H1 (cell line): ENCODE measurements around the gene APP. TPM values are rescaled to one million over a fixed set of nuclear protein-coding genes. Genes with fewer than 3 reads are reported as not detected.

Experiments
- CTCF ChIA-PET: fragments of 300-600 bp; sonication (Branson Sonifier 250); formaldehyde crosslinking; loops from one replicate; lab custom pipeline; 2021; ENCODE audit not compliant: partially characterized antibody; lab: Charles Lee
- POLR2A ChIA-PET: fragments of 300-600 bp; sonication (Branson Sonifier 250); formaldehyde crosslinking; loops from one replicate; lab custom pipeline; 2021; ENCODE audit warnings: inconsistent platforms; ENCODE audit not compliant: partially characterized antibody; lab: Charles Lee
- DNase-seq, 2 experiments: peaks; one replicate each; pipeline versions ENCODE4 v3.0.0 to v3.0.0-alpha.2; 2010 to 2022; ENCODE audit warnings: low spot score in 2 of 2, low read depth in 1 of 2, mixed read lengths in 1 of 2
- FAIRE-seq: peaks from 2 replicates; lab custom pipeline; 2011; peaks lifted over from hg19 to GRCh38; lab: Jason Lieb, UNC
- H2AFZ ChIP-seq: 2 replicates; pipeline ENCODE4 v1.8.1; 2012; ENCODE audit warnings: low read length, inconsistent platforms
- H2AK5ac ChIP-seq: 2 replicates; pipeline ENCODE4 v1.6.1; 2013; ENCODE audit warnings: low read depth, low read length
- H2BK120ac ChIP-seq: replicated peaks from 2 replicates; pipeline ENCODE3; 2013; ENCODE audit warnings: low read depth, low read length, inconsistent platforms
- H2BK12ac ChIP-seq: 2 replicates; pipeline ENCODE4 v1.6.1; 2013; ENCODE audit warnings: low read depth, low read length
- H2BK15ac ChIP-seq: 2 replicates; pipeline ENCODE4 v1.6.1; 2013; ENCODE audit warnings: low read length
- H2BK20ac ChIP-seq: 2 replicates; pipeline ENCODE4 v1.6.1; 2013; ENCODE audit warnings: low read length
- H2BK5ac ChIP-seq: 2 replicates; pipeline ENCODE4 v1.6.1; 2013; ENCODE audit warnings: low read depth, low read length
- H3K14ac ChIP-seq: 2 replicates; pipeline ENCODE4 v1.6.1; 2013; ENCODE audit warnings: inconsistent platforms; ENCODE audit not compliant: insufficient read length
- H3K18ac ChIP-seq: 2 replicates; pipeline ENCODE4 v1.6.1; 2013; ENCODE audit warnings: low read length; ENCODE audit errors: extremely low read depth
- H3K23ac ChIP-seq: 2 replicates; pipeline ENCODE4 v1.6.1; 2013; ENCODE audit warnings: inconsistent platforms; ENCODE audit not compliant: insufficient read length
- H3K23me2 ChIP-seq: 2 replicates; pipeline ENCODE4 v1.6.1; 2013; ENCODE audit warnings: low read depth, low read length
- H3K27ac ChIP-seq: 2 replicates; pipeline ENCODE4 v1.6.1; 2011; ENCODE audit warnings: low read depth, low read length, inconsistent platforms
- H3K27me3 ChIP-seq, 4 experiments: replicated peaks in 1 of 4; 1 replicate in 1 of 4; 2 replicates in 3 of 4; pipeline versions ENCODE4 v1.6.1 to v1.8.1; 2011 to 2013; ENCODE audit warnings: low read length in 3 of 4, mild to moderate bottlenecking in 3 of 4, inconsistent platforms in 2 of 4, mixed read lengths in 2 of 4, moderate library complexity in 1 of 4; ENCODE audit not compliant: control insufficient read depth in 3 of 4, insufficient read depth in 3 of 4; ENCODE audit errors: extremely low read depth in 1 of 4
- H3K36me3 ChIP-seq, 4 experiments: 2 replicates each; pipeline versions ENCODE4 v1.6.1 to v1.8.1; 2011 to 2013; ENCODE audit warnings: mild to moderate bottlenecking in 4 of 4, low read length in 3 of 4, moderate library complexity in 2 of 4, control low read depth in 1 of 4, inconsistent platforms in 1 of 4; ENCODE audit not compliant: insufficient read depth in 4 of 4, control insufficient read depth in 2 of 4
- H3K4ac ChIP-seq: replicated peaks from 2 replicates; pipeline ENCODE3; 2013; ENCODE audit warnings: low read length, low read depth, mixed read lengths, inconsistent platforms; ENCODE audit not compliant: insufficient read length
- H3K4me1 ChIP-seq, 4 experiments: replicated peaks in 1 of 4; 1 replicate in 1 of 4; 2 replicates in 3 of 4; pipeline versions ENCODE4 v1.6.1 to v1.8.1; 2011 to 2013; ENCODE audit warnings: low read length in 3 of 4, inconsistent platforms in 2 of 4, mixed read lengths in 1 of 4; ENCODE audit not compliant: insufficient read depth in 4 of 4, control insufficient read depth in 3 of 4
- H3K4me2 ChIP-seq, 2 experiments: 2 replicates each; pipeline versions ENCODE4 v1.6.1 to v1.8.1; 2011 to 2013; ENCODE audit warnings: low read depth in 2 of 2, low read length in 2 of 2, control low read depth in 1 of 2, inconsistent platforms in 1 of 2, mild to moderate bottlenecking in 1 of 2; ENCODE audit not compliant: insufficient read depth in 1 of 2
- H3K4me3 ChIP-seq, 4 experiments: fragments of 200-600, 300-600 bp in 1 of 4; sonication (generic), shearing (Covaris generic), sonication (Bioruptor Twin) in 1 of 4; 2 replicates each; pipeline versions ENCODE4 v1.5.1 to v1.8.1; 2011 to 2016; ENCODE audit warnings: low read length in 4 of 4, low read depth in 3 of 4, control low read depth in 2 of 4, inconsistent platforms in 2 of 4, mild to moderate bottlenecking in 2 of 4, mixed read lengths in 1 of 4, moderate library complexity in 1 of 4; ENCODE audit not compliant: insufficient read depth in 2 of 4; ENCODE audit errors: extremely low read depth in 1 of 4
- H3K56ac ChIP-seq: replicated peaks from 2 replicates; pipeline ENCODE3; 2013; ENCODE audit warnings: low read depth, mild to moderate bottlenecking, mixed read lengths, low read length, inconsistent platforms; ENCODE audit not compliant: insufficient read length
- H3K79me1 ChIP-seq: 2 replicates; pipeline ENCODE4 v1.6.1; 2013; ENCODE audit warnings: low read depth, low read length, control low read depth
- H3K79me2 ChIP-seq, 2 experiments: 2 replicates each; pipeline versions ENCODE4 v1.6.1 to v1.8.1; 2012 to 2013; ENCODE audit warnings: low read length in 2 of 2, mild to moderate bottlenecking in 2 of 2, inconsistent platforms in 1 of 2; ENCODE audit not compliant: insufficient read depth in 2 of 2, control insufficient read depth in 1 of 2
- H3K9ac ChIP-seq, 4 experiments: replicated peaks in 1 of 4; 1 replicate in 1 of 4; 2 replicates in 3 of 4; pipeline versions ENCODE4 v1.6.1 to v1.8.1; 2011 to 2013; ENCODE audit warnings: low read depth in 3 of 4, low read length in 3 of 4, control low read depth in 2 of 4, mild to moderate bottlenecking in 2 of 4, moderate library complexity in 2 of 4, inconsistent platforms in 1 of 4; ENCODE audit errors: extremely low read depth in 1 of 4
- H3K9me3 ChIP-seq, 2 experiments: 2 replicates each; pipeline versions ENCODE4 v1.6.1 to v1.8.1; 2012 to 2013; ENCODE audit warnings: mild to moderate bottlenecking in 2 of 2, moderate library complexity in 2 of 2, control low read depth in 1 of 2, inconsistent platforms in 1 of 2, low read depth in 1 of 2, low read length in 1 of 2, mixed read lengths in 1 of 2; ENCODE audit not compliant: insufficient read depth in 2 of 2
- H4K20me1 ChIP-seq, 2 experiments: replicated peaks in 1 of 2; 2 replicates each; pipeline versions ENCODE3 to v1.8.1; 2011 to 2013; ENCODE audit warnings: inconsistent platforms in 2 of 2, low read length in 2 of 2, mild to moderate bottlenecking in 1 of 2; ENCODE audit not compliant: insufficient read depth in 2 of 2, control insufficient read depth in 1 of 2
- H4K5ac ChIP-seq: 2 replicates; pipeline ENCODE4 v1.6.1; 2013; ENCODE audit warnings: low read length, low read depth, mixed read lengths, inconsistent platforms; ENCODE audit not compliant: insufficient read length
- H4K8ac ChIP-seq: 2 replicates; pipeline ENCODE4 v1.8.0; 2013; ENCODE audit warnings: mild to moderate bottlenecking, moderate library complexity, low read length, inconsistent platforms; ENCODE audit not compliant: insufficient read depth; ENCODE audit errors: extremely low read depth
- H4K91ac ChIP-seq: replicated peaks from 2 replicates; pipeline ENCODE3; 2013; ENCODE audit warnings: low read length, mixed read lengths, inconsistent platforms; ENCODE audit not compliant: insufficient read length
- ASH2L ChIP-seq: fragments of 200-600, 300-600 bp; sonication (generic); IDR thresholded peaks from one replicate; pipeline ENCODE4 v1.7.1; 2017; ENCODE audit warnings: low read length
- CREB1 ChIP-seq: IDR thresholded peaks from 2 replicates; pipeline ENCODE4 v1.6.1; 2012; ENCODE audit warnings: inconsistent platforms
- EP300 ChIP-seq, 2 experiments: IDR thresholded peaks; 1 replicate in 1 of 2; 2 replicates in 1 of 2; pipeline ENCODE4 v1.6.1; 2011 to 2012; ENCODE audit warnings: low read depth in 2 of 2, low read length in 2 of 2, mild to moderate bottlenecking in 2 of 2, borderline replicate concordance in 1 of 2, inconsistent platforms in 1 of 2, moderate library complexity in 1 of 2
- JUND ChIP-seq: IDR thresholded peaks from 2 replicates; pipeline ENCODE4 v1.6.1; 2011; ENCODE audit warnings: mild to moderate bottlenecking, improper control_type of control experiment, low read length
- POLR2A ChIP-seq, 2 experiments: IDR thresholded peaks; 1 replicate in 1 of 2; 2 replicates in 1 of 2; pipeline ENCODE4 v1.6.1; 2011; ENCODE audit warnings: low read depth in 2 of 2, low read length in 2 of 2, mild to moderate bottlenecking in 2 of 2; ENCODE audit errors: control extremely low read depth in 1 of 2
- RAD21 ChIP-seq, 2 experiments: IDR thresholded peaks in 1 of 2; conservative IDR thresholded peaks in 1 of 2; 2 replicates each; pipeline ENCODE4 v1.6.1; 2011; ENCODE audit warnings: low read depth in 2 of 2, low read length in 2 of 2, improper control_type of control experiment in 1 of 2, inconsistent platforms in 1 of 2, mild to moderate bottlenecking in 1 of 2, moderate library complexity in 1 of 2
- RFX5 ChIP-seq: IDR thresholded peaks from 2 replicates; pipeline ENCODE4 v1.6.1; 2011; ENCODE audit warnings: low read depth, low read length, improper control_type of control experiment, borderline replicate concordance
- RNF2 ChIP-seq: fragments of 200-900, 300-1000 bp; sonication (generic); IDR thresholded peaks from 2 replicates; pipeline ENCODE4 v1.7.1; 2016; ENCODE audit warnings: borderline replicate concordance, low read depth, mild to moderate bottlenecking, antibody characterized with exemption, low read length; ENCODE audit not compliant: poor library complexity, severe bottlenecking; ENCODE audit errors: missing control alignments
- SP2 ChIP-seq: IDR thresholded peaks from 2 replicates; pipeline ENCODE4 v1.6.1; 2012; ENCODE audit warnings: mild to moderate bottlenecking, low read length, inconsistent platforms
- TAF7 ChIP-seq: optimal IDR thresholded peaks from 2 replicates; pipeline ENCODE3; 2011; ENCODE audit warnings: low read depth, mild to moderate bottlenecking, inconsistent platforms, low read length, moderate library complexity, borderline replicate concordance
- TCF12 ChIP-seq: IDR thresholded peaks from 2 replicates; pipeline ENCODE4 v1.6.1; 2011; ENCODE audit warnings: low read depth, mild to moderate bottlenecking, low read length
- WGBS, 2 experiments: shearing (Covaris generic) in 1 of 2; methylation state at CpG; one replicate each; pipeline versions ENCODE4 v1.1.6 to v1.1.7; 2013 to 2015; ENCODE audit warnings: low lambda C conversion rate in 2 of 2, mixed read lengths in 2 of 2, inconsistent platforms in 1 of 2, low coverage in 1 of 2, missing lambda C conversion rate in 1 of 2; ENCODE audit not compliant: insufficient replicate concordance in 2 of 2, insufficient coverage in 1 of 2, insufficient read length in 1 of 2; ENCODE audit errors: extremely low coverage in 1 of 2, missing lambda C conversion rate in 1 of 2; 5-methylcytosine and 5-hydroxymethylcytosine counted together
- polyA plus RNA-seq, 7 experiments: library from polyadenylated mRNA; depleted of rRNA in 3 of 7; stranded (reverse) in 5 of 7; unstranded in 2 of 7; fragments of >200 nt in 5 of 7; fragments of 200-250 nt in 2 of 7; gene quantifications; 1 replicate in 5 of 7; 2 replicates in 1 of 7; 4 replicates in 1 of 7; pipeline versions ENCODE4 v1.2.1 to v1.2.3, GENCODE V29; 2011 to 2013; ENCODE audit warnings: missing spikeins in 2 of 7, mixed read lengths in 2 of 7
- total RNA-seq: library from RNA; stranded (reverse); fragmentation: NEBNext Ultra II Directional; extraction: Animal tissue kit (Norgen Biotek cat#: 25700); gene quantifications from 2 replicates; pipeline ENCODE4 v1.2.1, GENCODE V29; 2021

APP gene
- total and polyA plus RNA-seq, 2 of the 8 experiments (the other 6 are each of a cell fraction or from before 2014, with no cell fraction given) = 375 to 551 TPM

DNA sequence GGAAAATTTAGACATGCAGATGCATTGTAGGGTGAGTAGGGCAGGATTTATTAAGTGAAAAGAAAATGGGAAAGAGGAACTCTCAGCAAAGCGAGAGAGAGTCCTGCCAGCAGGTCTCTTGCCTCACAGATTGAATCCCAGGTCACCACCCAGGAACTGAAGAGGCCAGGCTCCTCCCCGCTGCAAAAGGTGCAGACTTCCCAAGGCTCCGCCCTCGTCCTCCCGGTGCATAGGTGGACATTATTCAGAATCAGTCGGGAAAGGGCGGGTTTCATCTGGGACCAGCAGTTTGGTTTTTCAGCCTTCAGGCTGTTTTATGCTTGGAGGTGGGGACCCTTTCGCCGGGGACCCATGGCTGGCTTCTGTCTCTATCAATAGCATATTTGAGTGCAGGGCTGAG lies 41.6 kb upstream of the APP start:
- Histone ChIP-seq H2BK12ac (no peak overlapping the region), H3K9ac (no peak overlapping the region), H3K23ac (no peak overlapping the region), H3K14ac (no peak overlapping the region), H3K79me1 (no peaks in the 10 kb centered on the region), H3K36me3 (no peaks in the 10 kb centered on the region), H3K56ac (no peak overlapping the region), H2BK120ac (no peak overlapping the region), H2BK20ac (no peak overlapping the region), H2AFZ (no peak overlapping the region), H3K4me1 (peaks cover 0 to 8% (median 1%) of the 10 kb centered on the region in 4 experiments; a peak in 2 of 7 replicates), H3K27ac (no peak overlapping the region), H4K5ac (no peak overlapping the region), H3K18ac (no peak overlapping the region), H2BK5ac (no peak overlapping the region), H3K4ac (no peak overlapping the region), H3K4me3 (no peak overlapping the region), H2BK15ac (no peak overlapping the region), H3K27me3 (no peaks in the 10 kb centered on the region)
- WGBS, 2 experiments = 68% methylated on average over 9 of the region's 9 CpGs; no CpG with 5 or more reads in 1 of the 2 experiments
- CTCF ChIA-PET = no interaction called here
- POLR2A ChIA-PET = no interaction called here
- DNase-seq = peak; percentile 13 to 49
- no peak for TF ChIP-seq EP300 (IDR thresholded peaks at IDR 0.05; ENCODE audit: borderline replicate concordance in 1 of 2, low read depth in 2 of 2, low read length in 2 of 2)
- TF ChIP-seq TAF7 = no peak
- no peak for TF ChIP-seq ASH2L
- TF ChIP-seq RAD21 (IDR thresholded peaks at IDR 0.05 in 1 of 2, conservative IDR thresholded peaks at IDR 0.05 in 1 of 2; ENCODE audit: low read depth in 2 of 2, low read length in 2 of 2) = no peak
- no peak for TF ChIP-seq RFX5
- no peak for TF ChIP-seq CREB1
- TF ChIP-seq POLR2A (IDR thresholded peaks at IDR 0.05; ENCODE audit: control extremely low read depth in 1 of 2, low read depth in 2 of 2, low read length in 2 of 2) = no peak
- no peak for TF ChIP-seq SP2
- TF ChIP-seq RNF2 = no peak
- no peak for TF ChIP-seq TCF12
- TF ChIP-seq JUND = no peak
- TF ChIP-seq, all 59 proteins: peak for 0
- Histone ChIP-seq H3K23me2 (no peaks in the 10 kb centered on the region), H3K9me3 (no peaks in the 10 kb centered on the region), H4K20me1 (no peaks in the 10 kb centered on the region), H4K8ac (no peak overlapping the region), H3K79me2 (no peaks in the 10 kb centered on the region), H3K4me2 (no peak overlapping the region), H2AK5ac (no peak overlapping the region), H4K91ac (no peak overlapping the region)
- FAIRE-seq = no peak
